Measurements from ENCODE around the gene MICA. TPM values are rescaled to one million over a fixed set of nuclear protein-coding genes. Genes with fewer than 3 reads are reported as not detected.

The MICA gene
- total RNA-seq, 1 experiment from 2014 or later, result 41.7 TPM

- Histone ChIP-seq H3K9me3 (replicated peaks) (no peaks in the 10 kb centered on the region), H3K27me3 (replicated peaks) (0 out of 2 replicates have a peak, but pooled peaks cover 2% of the 10 kb centered on the region), H3K27ac (peak overlapping the region; percentile 33), H3K36me3 (peaks cover 43% of the 10 kb centered on the region), H3K4me3 (peak overlapping the region; percentile 50), H3K4me1 (replicated peaks) (peaks cover 30% of the 10 kb centered on the region)
- peak; percentile 89 to 92 for DNase-seq (ENCODE audit: low read depth in 1 of 2, low spot score in 2 of 2)
These were observed 59.8 kb downstream of the MICA start for GRCh38 chr6:31462964-31463870.

- Histone ChIP-seq H3K4me1 (replicated peaks) (peaks cover 30% of the 10 kb centered on the region), H3K27me3 (replicated peaks) (0 out of 2 replicates have a peak, but pooled peaks cover 1% of the 10 kb centered on the region), H3K36me3 (peaks cover 56% of the 10 kb centered on the region), H3K27ac (no peak overlapping the region), H3K4me3 (peak overlapping the region; percentile 50), H3K9me3 (replicated peaks) (no peaks in the 10 kb centered on the region; the same call in 1 of the 2 replicates)
- no peak for DNase-seq (ENCODE audit: low read depth in 1 of 2, low spot score in 2 of 2)
These were observed 61.1 kb downstream of the MICA start for GRCh38 chr6:31464252-31465184.

Other genes with a start within 250 kb of the MICA start
- 35.1 and 39.2 TPM in 2 replicates for gene CCHCR1, start 245.8 kb upstream of the MICA start, total RNA-seq (2014; rRNA removed; shearing (Covaris generic))
- gene TCF19, start 245.0 kb upstream of the MICA start, total RNA-seq (2014; rRNA removed; shearing (Covaris generic)), result 61.4 and 68.1 TPM in 2 replicates
- gene POU5F1, start 232.9 kb upstream of the MICA start, total RNA-seq (2014; rRNA removed; shearing (Covaris generic)), result not detected in 2 replicates
- gene HLA-C, start 131.5 kb upstream of the MICA start, total RNA-seq (2014; rRNA removed; shearing (Covaris generic)), result 768 and 818 TPM in 2 replicates
- gene HLA-B, start 46.4 kb upstream of the MICA start, total RNA-seq (2014; rRNA removed; shearing (Covaris generic)), result 3,537 and 4,578 TPM in 2 replicates
- 32.7 and 60.0 TPM in 2 replicates for gene MICB, start 94.5 kb downstream of the MICA start, total RNA-seq (2014; rRNA removed; shearing (Covaris generic))
- not detected in 2 replicates for gene MCCD1, start 125.4 kb downstream of the MICA start, total RNA-seq (2014; rRNA removed; shearing (Covaris generic))
- gene DDX39B, start 138.4 kb downstream of the MICA start, total RNA-seq (2014; rRNA removed; shearing (Covaris generic)), result 399 and 467 TPM in 2 replicates
- 0.13 TPM in 1 of 2 replicates, not detected in the other for gene ATP6V1G2, start 143.0 kb downstream of the MICA start, total RNA-seq (2014; rRNA removed; shearing (Covaris generic))
- 21.0 and 22.3 TPM in 2 replicates for gene NFKBIL1, start 144.0 kb downstream of the MICA start, total RNA-seq (2014; rRNA removed; shearing (Covaris generic))
- not detected in 2 replicates for gene LTA, start 168.7 kb downstream of the MICA start, total RNA-seq (2014; rRNA removed; shearing (Covaris generic))
- not detected in 2 replicates for gene TNF, start 172.0 kb downstream of the MICA start, total RNA-seq (2014; rRNA removed; shearing (Covaris generic))
- not detected in 2 replicates for gene LTB, start 178.8 kb downstream of the MICA start, total RNA-seq (2014; rRNA removed; shearing (Covaris generic))
- not detected in 2 replicates for gene LST1, start 182.7 kb downstream of the MICA start, total RNA-seq (2014; rRNA removed; shearing (Covaris generic))
- gene NCR3, start 189.4 kb downstream of the MICA start, total RNA-seq (2014; rRNA removed; shearing (Covaris generic)), result not detected in 2 replicates
- gene AIF1, start 211.6 kb downstream of the MICA start, total RNA-seq (2014; rRNA removed; shearing (Covaris generic)), result not detected in 2 replicates
- gene PRRC2A, start 217.1 kb downstream of the MICA start, total RNA-seq (2014; rRNA removed; shearing (Covaris generic)), result 36.1 and 68.6 TPM in 2 replicates
- 187 and 208 TPM in 2 replicates for gene BAG6, start 249.1 kb downstream of the MICA start, total RNA-seq (2014; rRNA removed; shearing (Covaris generic))